Loucy (cell line): Measurements from ENCODE around the gene CCDC12.

Source experiments
- H2AFZ ChIP-seq: fragments of 200-600 bp; sonication (generic); 2 replicates; pipeline ENCODE4 v1.6.0; 2016; ENCODE audit warnings: antibody characterized with exemption, mild to moderate bottlenecking, low read length, moderate library complexity
- H3F3A ChIP-seq: fragments of 200-600 bp; 2 replicates; pipeline ENCODE4 v1.6.0; 2016; ENCODE audit warnings: antibody characterized with exemption, low read depth, mild to moderate bottlenecking
- H3K27me3 ChIP-seq: fragments of 200-600 bp; sonication (generic); 2 replicates; pipeline ENCODE4 v1.6.1; 2014; ENCODE audit warnings: low read length, mild to moderate bottlenecking; ENCODE audit not compliant: insufficient read depth, poor library complexity, severe bottlenecking
- H3K36me3 ChIP-seq: fragments of 200-600 bp; sonication (generic); 2 replicates; pipeline ENCODE4 v1.6.1; 2016; ENCODE audit warnings: low read length; ENCODE audit not compliant: insufficient read depth
- H3K4me1 ChIP-seq: fragments of 200-600 bp; sonication (generic); 2 replicates; pipeline ENCODE4 v1.5.1; 2014; ENCODE audit warnings: low read length, mild to moderate bottlenecking; ENCODE audit not compliant: insufficient read depth, poor library complexity, severe bottlenecking
- H3K4me2 ChIP-seq: fragments of 200-600 bp; sonication (generic); 2 replicates; pipeline ENCODE4 v1.6.0; 2014; ENCODE audit warnings: antibody characterized with exemption, low read length, low read depth, mild to moderate bottlenecking; ENCODE audit not compliant: poor library complexity, severe bottlenecking
- H3K4me3 ChIP-seq: fragments of 200-600 bp; sonication (generic); 2 replicates; pipeline ENCODE4 v1.5.1; 2014; ENCODE audit warnings: low read length, mild to moderate bottlenecking, mixed read lengths; ENCODE audit not compliant: poor library complexity, severe bottlenecking
- H3K79me2 ChIP-seq: fragments of 200-600 bp; sonication (generic); 2 replicates; pipeline ENCODE4 v1.6.1; 2014; ENCODE audit warnings: low read length; ENCODE audit not compliant: insufficient read depth
- H3K9ac ChIP-seq: fragments of 200-600 bp; sonication (generic); 2 replicates; pipeline ENCODE4 v1.6.0; 2014; ENCODE audit warnings: mild to moderate bottlenecking, low read depth, low read length, moderate library complexity; ENCODE audit not compliant: poor library complexity, severe bottlenecking
- H3K9me2 ChIP-seq: fragments of 200-600 bp; sonication (generic); replicated peaks from 2 replicates; pipeline ENCODE4 v1.6.1; 2016; ENCODE audit warnings: low read depth, low read length, mixed read lengths
- H3K9me3 ChIP-seq: fragments of 200-600 bp; sonication (generic); 2 replicates; pipeline ENCODE4 v1.6.1; 2014; ENCODE audit warnings: mild to moderate bottlenecking, antibody characterized with exemption, low read length, low read depth; ENCODE audit not compliant: insufficient read depth
- H4K20me1 ChIP-seq: fragments of 200-600 bp; sonication (generic); 2 replicates; pipeline ENCODE4 v1.6.0; 2014; ENCODE audit warnings: antibody characterized with exemption, low read length, mild to moderate bottlenecking; ENCODE audit not compliant: insufficient read depth, poor library complexity, severe bottlenecking
- EZH2phosphoT487 ChIP-seq: fragments of 200-600 bp; IDR thresholded peaks from 2 replicates; pipeline ENCODE4 v1.6.1; 2018; ENCODE audit warnings: antibody characterized with exemption, mild to moderate bottlenecking, moderate library complexity, borderline replicate concordance
- TF ChIP-seq, protein P1 (sequence below): fragments of 200-600 bp; sonication (generic); conservative IDR thresholded peaks from 2 replicates; pipeline ENCODE4 v1.5.1; 2014; ENCODE audit warnings: mild to moderate bottlenecking, antibody characterized with exemption, low read length

CCDC12 gene

DNA sequence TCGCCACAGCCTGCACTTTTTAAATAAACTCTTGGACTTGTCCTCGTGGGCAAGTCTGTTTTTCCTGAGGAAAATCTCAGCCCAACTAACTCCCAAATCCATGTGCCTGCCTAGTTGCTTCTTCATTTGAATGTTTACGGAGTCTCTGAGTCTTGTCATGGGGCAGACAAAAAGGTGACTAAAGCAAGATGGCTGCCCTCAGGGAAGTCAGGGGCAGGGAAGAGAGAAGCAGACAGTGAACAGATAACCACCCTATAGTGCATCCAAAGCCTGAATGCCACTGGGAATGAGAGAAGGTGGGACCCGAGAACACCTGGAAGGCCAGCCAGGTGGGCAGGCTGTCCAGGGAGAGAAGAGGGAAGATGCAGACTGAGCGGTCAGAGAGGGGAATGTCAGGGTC, 21.4 kb downstream of the CCDC12 start:
- no peaks in the 10 kb centered on the region for H3K27me3 ChIP-seq
- peak overlapping the region; percentile 38 for H3K4me2 ChIP-seq
- peaks cover 22% of the 10 kb centered on the region for H4K20me1 ChIP-seq

DNA sequence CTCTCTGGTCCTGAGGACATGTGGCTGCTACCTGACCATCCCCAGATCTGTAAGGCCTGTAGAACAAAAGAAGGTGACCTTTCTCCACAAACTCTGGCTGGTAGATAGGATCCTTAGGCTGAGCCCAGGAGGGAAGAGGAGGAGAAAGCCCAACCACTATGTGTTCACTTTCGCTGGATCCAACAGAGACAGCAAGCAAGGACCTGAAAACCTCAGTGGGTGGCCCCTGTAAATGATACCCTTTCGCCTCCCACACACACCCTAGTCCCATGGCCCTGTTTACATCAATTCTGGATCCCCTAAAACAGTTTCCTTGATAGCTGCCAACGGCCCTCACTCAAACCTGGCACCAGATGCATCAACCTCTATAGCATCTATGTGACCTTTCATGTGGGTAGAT, 22.4 kb downstream of the CCDC12 start:
- TF ChIP-seq EZH2phosphoT487: no peak
- TF ChIP-seq, protein P1, sequence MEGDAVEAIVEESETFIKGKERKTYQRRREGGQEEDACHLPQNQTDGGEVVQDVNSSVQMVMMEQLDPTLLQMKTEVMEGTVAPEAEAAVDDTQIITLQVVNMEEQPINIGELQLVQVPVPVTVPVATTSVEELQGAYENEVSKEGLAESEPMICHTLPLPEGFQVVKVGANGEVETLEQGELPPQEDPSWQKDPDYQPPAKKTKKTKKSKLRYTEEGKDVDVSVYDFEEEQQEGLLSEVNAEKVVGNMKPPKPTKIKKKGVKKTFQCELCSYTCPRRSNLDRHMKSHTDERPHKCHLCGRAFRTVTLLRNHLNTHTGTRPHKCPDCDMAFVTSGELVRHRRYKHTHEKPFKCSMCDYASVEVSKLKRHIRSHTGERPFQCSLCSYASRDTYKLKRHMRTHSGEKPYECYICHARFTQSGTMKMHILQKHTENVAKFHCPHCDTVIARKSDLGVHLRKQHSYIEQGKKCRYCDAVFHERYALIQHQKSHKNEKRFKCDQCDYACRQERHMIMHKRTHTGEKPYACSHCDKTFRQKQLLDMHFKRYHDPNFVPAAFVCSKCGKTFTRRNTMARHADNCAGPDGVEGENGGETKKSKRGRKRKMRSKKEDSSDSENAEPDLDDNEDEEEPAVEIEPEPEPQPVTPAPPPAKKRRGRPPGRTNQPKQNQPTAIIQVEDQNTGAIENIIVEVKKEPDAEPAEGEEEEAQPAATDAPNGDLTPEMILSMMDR: no peak
- Histone ChIP-seq H3K4me2 (peak overlapping the region; percentile 74), H3K9me2 (no peaks in the 10 kb centered on the region), H3K4me1 (peaks cover 84% of the 10 kb centered on the region), H3K9ac (peak overlapping the region; percentile 22), H3K9me3 (no peaks in the 10 kb centered on the region), H3K36me3 (no peaks in the 10 kb centered on the region), H3F3A (peaks cover 7% of the 10 kb centered on the region; the same call in 1 of the 2 replicates), H3K27me3 (no peaks in the 10 kb centered on the region), H3K79me2 (peaks cover 96% of the 10 kb centered on the region), H4K20me1 (peaks cover 23% of the 10 kb centered on the region), H3K4me3 (peak overlapping the region; percentile 53), H2AFZ (no peak overlapping the region)

More for the DNA sequence above, 21.4 kb downstream of the CCDC12 start:
- Histone ChIP-seq H3K9me2 (no peaks in the 10 kb centered on the region), H3K36me3 (no peaks in the 10 kb centered on the region), H3K9ac (peak overlapping the region; percentile 29), H3K9me3 (no peaks in the 10 kb centered on the region), H3K79me2 (peaks cover 96% of the 10 kb centered on the region), H3K4me1 (peaks cover 84% of the 10 kb centered on the region), H3F3A (peaks cover 7% of the 10 kb centered on the region; the same call in 1 of the 2 replicates), H2AFZ (no peak overlapping the region), H3K4me3 (peak overlapping the region; percentile 2)
- no peak for TF ChIP-seq EZH2phosphoT487
- TF ChIP-seq, protein P1: no peak

DNA sequence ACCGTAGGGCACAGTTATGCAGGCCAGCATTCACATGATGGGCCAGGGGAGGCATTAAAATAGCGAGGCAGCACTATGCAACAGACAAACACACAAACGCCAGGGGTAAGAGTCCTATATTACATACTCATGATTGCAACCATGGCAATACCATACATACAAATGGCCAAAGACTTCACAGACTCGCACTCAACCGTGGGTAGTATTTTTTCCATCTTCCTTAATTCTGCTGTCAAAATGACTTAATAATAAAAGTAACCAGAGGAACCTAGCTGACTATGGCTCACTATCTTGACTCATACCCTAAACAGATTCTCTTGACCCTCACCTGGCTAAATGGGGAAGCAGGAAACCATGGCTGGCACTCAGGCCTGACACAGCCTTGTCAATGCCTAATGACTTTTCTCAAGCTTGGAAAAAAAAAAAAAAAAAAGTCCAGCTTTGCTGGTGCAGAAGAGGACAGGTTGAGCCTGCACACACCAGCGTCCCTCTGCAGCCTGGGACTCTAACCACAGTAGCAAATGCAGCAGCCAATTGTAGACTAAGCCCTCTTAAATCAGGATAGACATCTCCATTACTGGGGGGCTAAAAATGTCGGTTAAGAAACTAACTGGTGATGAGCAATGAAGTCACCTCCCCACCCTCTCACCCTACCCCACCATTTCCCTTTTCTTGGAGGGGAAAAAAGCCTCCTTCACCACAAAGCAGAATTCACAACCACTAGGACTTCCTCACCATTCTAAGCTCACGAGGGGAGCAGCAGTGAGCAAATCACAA, 23.1 kb downstream of the CCDC12 start:
- H3K9me2 ChIP-seq: no peaks in the 10 kb centered on the region
- peaks cover 84% of the 10 kb centered on the region for H3K4me1 ChIP-seq
- H2AFZ ChIP-seq: no peak overlapping the region
- H4K20me1 ChIP-seq: peaks cover 19% of the 10 kb centered on the region
- no peaks in the 10 kb centered on the region for H3K27me3 ChIP-seq
- TF ChIP-seq EZH2phosphoT487: no peak
- TF ChIP-seq, protein P1: no peak
- peaks cover 96% of the 10 kb centered on the region for H3K79me2 ChIP-seq
- peaks cover 7% of the 10 kb centered on the region; the same call in 1 of the 2 replicates for H3F3A ChIP-seq
- H3K9ac ChIP-seq: peak overlapping the region; percentile 26
- peak overlapping the region; percentile 74 for H3K4me2 ChIP-seq
- H3K36me3 ChIP-seq: no peaks in the 10 kb centered on the region
- no peaks in the 10 kb centered on the region for H3K9me3 ChIP-seq
- peak overlapping the region; percentile 53 for H3K4me3 ChIP-seq
